ENCODE data around the gene RCE1. TPM values are rescaled to one million over a fixed set of nuclear protein-coding genes. Genes with fewer than 3 reads are reported as not detected.

Gene RCE1
- 34.5 to 52.2 TPM (median 49.8 TPM) in 5 replicates for total RNA-seq (2022; extraction: Qiagen RNA extraction)

DNA sequence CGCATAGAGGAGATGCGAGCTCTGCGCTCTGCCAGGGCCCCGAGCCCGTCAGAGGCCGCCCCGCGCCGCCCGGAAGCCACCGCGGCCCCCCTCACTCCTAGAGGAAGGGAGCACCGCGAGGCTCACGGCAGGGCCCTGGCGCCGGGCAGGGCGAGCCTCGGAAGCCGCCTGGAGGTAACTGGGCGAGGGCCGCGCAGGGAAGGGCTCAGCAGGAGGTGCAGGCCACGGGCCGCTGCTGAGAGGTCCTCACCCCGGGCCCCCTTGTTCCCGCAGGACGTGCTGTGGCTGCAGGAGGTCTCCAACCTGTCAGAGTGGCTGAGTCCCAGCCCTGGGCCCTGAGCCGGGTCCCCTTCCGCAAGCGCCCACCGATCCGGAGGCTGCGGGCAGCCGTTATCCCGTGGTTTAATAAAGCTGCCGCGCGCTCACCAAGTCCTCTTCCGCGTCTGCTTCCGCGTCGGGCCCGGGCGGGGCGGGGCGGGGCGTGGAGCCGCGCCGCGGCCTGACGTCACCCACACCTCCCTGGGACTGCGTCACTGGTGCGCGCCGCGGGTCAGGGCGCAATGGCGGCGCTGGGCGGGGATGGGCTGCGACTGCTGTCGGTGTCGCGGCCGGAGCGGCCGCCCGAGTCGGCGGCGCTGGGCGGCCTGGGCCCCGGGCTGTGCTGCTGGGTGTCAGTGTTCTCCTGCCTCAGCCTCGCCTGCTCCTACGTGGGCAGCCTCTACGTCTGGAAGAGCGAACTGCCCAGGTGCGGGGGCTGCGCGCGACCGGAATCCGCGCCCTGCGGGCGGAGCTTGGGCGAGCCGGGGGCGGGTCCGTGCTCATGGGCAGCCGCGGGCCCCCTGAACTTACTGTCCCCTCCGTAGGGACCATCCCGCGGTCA, at the start of gene RCE1:
RCE1 (plus strand) TSS at position 546 of the 880 bp plus-strand sequence; CDS start at position 561, 15 bp downstream.

DNA sequence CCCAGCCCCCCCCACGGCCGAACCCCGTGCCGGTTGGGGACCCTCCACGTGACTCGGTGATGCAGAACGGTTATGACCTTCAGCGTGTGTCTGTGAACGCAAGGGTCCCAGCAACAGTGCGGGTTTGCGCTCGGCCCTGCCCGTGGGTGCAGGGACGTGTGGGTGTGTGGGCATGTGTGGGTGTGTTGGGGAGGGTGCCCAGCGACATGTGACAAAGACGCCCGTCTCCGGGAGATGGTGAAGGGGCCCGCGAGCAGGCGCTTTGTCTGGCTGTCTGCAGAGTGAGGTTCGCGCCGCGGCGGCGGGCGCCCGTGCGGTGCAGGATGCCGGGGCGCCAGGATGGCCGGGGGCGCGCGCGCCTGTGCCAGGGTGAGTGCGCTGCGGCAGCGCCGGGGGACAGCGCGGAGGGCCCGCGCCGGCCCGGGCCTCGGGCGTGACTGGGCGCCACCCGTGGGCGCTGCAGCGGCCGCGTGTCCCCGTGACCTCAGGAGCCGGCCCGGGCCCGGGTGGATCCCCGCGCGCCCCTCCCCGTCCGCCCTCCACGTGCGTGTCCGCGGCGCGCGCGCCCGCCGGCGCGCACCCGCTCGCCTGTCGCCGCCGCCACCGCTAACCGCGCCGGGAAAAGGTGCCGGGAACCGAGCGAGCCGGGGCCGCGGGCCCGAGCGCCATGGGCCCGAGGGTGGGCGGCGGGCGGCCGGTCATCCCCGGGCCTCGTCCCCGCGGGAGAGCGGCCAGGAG, 13.4 kb downstream of the RCE1 start, which contains the start of gene LRFN4:
LRFN4 (plus strand) TSS at position 569 of the 738 bp plus-strand sequence. CDS start 681 bp downstream, outside the sequence.

Other genes starting within 250 kb of the RCE1 start
- 60.9 to 82.1 TPM (median 70.9 TPM) in 5 replicates for gene RBM14, start 226.8 kb upstream of the RCE1 start, total RNA-seq (2022; extraction: Qiagen RNA extraction)
- 129 to 158 TPM (median 144 TPM) in 5 replicates for gene RBM4, start 204.7 kb upstream of the RCE1 start, total RNA-seq (2022; extraction: Qiagen RNA extraction)
- gene RBM4B, start 165.6 kb upstream of the RCE1 start, total RNA-seq (2022; extraction: Qiagen RNA extraction) = 20.0 to 22.8 TPM (median 21.0 TPM) in 5 replicates
- gene SPTBN2, start 114.2 kb upstream of the RCE1 start, total RNA-seq (2022; extraction: Qiagen RNA extraction) = 9.4 to 11.7 TPM (median 10.1 TPM) in 5 replicates
- 59.1 to 102 TPM (median 89.7 TPM) in 5 replicates for gene LRFN4, start 13.6 kb downstream of the RCE1 start, total RNA-seq (2022; extraction: Qiagen RNA extraction)
- 24.5 to 38.1 TPM (median 36.7 TPM) in 5 replicates for gene PC, start 114.9 kb downstream of the RCE1 start, total RNA-seq (2022; extraction: Qiagen RNA extraction)
- gene C11orf86, start 131.9 kb downstream of the RCE1 start, total RNA-seq (2022; extraction: Qiagen RNA extraction) = 38.8 to 74.1 TPM (median 60.3 TPM) in 5 replicates
- 11.2 to 18.6 TPM (median 16.8 TPM) in 5 replicates for gene SYT12, start 179.7 kb downstream of the RCE1 start, total RNA-seq (2022; extraction: Qiagen RNA extraction)
- gene RHOD, start 213.4 kb downstream of the RCE1 start, total RNA-seq (2022; extraction: Qiagen RNA extraction) = 32.6 to 51.6 TPM (median 47.3 TPM) in 5 replicates

All from A549 treated with CORT108297 at 1 μM for 4 hours (cell line).